CD4-positive, alpha-beta T cell treated with Interleukin-17A for 1 hour (primary cell): ENCODE measurements around the gene PLPPR1.
"Not testable (repeated sequence)": the region's sequence is repeated elsewhere in the genome, so short reads cannot be mapped to it uniquely, and the experiment has no call there.

Experiments
- DNase-seq: peaks from one replicate; pipeline ENCODE4 v3.0.0-alpha.2; 2020

The PLPPR1 gene

DNA sequence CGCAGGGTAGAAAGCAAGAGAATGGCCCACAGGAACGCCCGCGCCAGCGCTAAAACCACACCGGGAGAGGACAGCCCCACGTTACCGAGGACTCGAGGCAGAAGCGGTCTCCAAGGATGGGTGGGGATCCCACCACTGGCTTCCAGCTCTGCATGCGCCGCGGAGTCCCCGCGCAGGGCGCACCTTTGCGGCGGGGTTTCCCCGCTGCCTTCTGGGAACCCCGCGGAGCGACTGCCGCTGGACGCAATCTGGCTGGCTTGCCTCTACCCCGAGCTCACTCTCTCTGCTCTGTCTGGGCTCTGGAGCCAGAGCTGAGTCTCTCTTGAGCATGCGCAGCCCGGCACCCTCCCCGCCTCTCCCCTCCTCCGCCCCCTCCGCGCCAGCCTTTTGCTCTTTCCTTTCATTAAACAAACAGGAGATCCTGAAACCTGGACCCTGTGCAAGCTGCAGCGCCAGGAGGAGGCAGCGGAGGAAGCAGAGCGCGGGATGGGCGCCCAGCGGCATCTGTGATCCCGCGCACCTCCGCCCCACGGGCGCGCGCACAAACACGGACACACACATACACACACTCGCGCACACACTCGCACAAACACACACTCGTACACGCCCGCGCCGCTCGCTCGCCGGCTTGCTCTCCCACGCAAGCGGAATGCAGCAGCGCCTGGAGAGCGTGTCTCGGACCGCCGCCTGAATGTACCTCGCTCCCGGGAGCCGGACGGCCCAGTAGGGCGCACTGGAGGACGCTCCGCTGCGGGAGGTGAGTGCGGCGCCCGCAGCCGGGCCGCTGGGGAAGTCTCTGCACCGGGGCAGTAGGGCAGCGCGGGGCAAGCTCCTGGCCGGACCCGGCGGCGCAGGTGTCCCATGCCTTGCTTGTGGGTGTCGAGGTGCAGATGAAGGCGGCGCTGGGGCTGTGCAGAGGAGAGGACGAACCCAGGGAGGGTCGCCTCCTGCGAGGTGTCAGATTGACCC is at the start of gene PLPPR1:
TSS of gene PLPPR1 (plus strand) at position 382 of the 969 bp plus-strand sequence.
- no peak for DNase-seq

DNA sequence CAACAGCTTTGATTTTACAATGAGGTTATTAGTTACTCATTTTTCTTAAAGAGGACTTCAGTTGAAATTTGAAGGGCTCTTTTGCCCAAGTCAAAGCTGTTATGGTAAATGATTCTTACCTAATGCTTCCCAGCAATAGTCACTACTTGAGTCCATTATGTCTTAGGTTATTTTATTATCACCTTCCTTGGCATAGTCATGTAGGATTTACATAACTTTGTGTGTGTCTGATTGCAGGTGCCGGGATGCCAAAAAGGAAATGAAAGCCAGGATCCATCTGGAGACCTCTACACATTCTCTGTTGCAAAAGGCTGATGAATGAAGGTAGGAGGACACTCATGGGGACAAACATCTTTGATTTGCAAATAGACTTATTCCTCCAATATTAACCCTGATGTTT is 38.8 kb upstream of the PLPPR1 start:
- no peak for DNase-seq

DNA sequence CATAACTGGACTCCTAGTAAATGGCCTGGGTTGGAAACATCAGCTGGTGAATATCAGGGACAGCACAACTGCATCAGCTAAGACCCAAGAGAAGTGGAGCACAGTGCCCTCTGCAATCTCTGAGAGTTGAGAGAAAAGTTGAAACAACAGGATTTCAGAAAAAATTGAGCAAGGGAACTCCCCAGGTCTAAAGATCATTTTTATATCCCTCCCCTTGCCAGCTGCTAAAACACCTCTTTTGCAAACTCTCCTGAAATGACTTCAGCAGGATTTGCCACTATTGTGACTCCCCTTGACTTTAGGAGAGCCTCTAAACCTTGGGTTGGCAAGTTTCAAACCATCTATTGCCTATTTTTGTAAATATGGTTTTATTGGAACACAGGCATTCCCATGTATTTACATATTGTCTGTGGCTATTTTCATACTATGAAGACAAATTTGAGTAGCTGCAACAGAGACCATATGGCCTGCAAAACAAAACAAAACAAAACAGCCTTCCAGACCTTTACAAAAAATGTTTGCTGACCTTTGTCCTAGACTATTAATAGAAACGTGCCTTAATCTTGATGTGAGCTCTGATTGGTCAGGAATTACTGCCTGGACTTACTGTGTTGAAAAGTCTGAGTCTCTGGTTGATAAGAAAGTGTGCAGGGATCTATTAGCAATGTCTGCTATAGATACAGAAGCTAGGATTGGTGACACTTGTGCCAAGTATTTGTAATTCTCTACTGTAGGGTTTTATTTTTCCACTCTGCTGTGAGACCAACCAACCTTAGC is 37.7 kb upstream of the PLPPR1 start:
- DNase-seq: no peak

DNA sequence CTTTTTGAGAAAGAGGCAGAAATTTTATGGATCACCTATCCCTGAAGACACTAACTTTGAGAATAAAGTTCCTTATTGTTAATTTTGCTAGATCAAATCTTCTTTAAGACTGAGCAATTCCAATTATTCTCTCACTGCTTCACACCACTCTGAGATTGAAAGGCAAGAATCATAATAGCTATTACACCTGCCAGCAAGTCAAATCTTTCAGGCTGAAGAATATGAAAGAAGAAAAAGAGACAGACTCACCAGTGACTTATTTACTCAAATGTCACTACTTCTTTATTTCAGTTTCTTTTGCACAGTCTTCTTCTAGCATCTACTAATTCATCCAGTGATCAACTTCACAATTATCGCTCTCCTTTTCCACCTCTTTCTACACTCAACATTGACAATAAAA is 35.9 kb upstream of the PLPPR1 start:
- no peak for DNase-seq

DNA sequence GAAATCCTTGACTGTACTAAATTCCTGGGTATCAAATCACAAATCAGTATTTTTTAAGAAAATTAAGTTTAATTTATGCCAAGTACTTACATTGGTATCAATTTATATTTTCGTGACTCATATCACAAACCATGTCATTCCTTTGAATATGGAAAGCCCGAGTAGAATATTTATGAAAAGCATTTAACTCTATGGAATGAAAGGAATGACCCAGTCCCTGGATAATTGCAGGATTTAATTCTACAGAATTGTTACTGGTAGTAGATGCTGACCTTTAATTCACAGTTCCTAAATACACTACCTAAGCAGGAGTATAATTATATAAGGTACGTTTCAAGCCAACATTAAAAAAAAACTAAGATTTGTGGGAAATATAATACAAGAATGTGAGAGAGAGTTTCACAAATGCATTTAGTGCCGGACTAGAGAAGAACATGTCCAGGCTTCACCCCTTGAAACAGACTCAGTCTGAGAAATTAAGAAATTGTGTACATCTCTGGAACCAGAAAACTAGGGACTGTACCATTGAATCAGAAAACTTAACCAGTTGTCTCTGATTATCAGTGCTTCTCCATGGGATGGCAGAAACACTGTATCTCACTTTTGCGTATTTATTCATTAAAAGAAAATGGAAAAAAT is 28.5 kb upstream of the PLPPR1 start:
- no peak for DNase-seq

DNA sequence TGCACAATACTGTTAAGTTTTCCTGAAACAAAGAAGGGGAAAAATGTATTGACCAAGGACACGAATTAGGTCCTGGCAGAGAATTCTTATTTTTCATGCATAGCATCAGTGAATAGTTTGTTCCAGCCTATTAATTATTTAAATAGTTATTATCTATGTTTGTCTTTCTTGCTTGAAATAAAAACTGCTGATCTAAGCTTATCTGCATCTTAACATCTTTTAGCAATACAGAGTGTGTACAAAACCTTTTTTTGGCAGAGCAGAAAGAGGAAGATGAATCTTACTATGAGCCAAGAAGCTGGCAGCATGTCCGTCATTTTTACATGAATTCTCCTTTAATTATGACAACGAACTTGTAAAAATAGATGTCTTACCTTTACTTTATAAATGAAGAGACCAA is 23.3 kb upstream of the PLPPR1 start:
- no peak for DNase-seq

DNA sequence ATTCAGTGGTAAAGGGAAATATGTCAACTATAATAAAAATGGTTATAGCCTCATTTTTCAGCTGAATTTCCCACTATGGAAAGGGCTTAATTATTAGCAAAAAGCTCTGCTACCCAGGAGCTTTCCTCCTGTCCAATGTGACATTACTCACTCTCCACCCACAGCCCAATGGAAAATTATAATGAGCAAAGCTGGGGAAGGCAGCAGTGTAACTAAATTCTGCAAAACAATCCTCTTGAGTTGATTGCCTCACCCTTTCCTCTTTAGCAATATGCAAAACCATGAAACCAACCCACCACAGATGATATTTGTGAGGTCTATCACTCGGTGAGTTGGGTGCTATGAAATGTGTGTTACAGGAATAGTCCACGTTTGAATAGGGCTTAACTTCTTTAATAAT is 14.0 kb upstream of the PLPPR1 start:
- DNase-seq: no peak

DNA sequence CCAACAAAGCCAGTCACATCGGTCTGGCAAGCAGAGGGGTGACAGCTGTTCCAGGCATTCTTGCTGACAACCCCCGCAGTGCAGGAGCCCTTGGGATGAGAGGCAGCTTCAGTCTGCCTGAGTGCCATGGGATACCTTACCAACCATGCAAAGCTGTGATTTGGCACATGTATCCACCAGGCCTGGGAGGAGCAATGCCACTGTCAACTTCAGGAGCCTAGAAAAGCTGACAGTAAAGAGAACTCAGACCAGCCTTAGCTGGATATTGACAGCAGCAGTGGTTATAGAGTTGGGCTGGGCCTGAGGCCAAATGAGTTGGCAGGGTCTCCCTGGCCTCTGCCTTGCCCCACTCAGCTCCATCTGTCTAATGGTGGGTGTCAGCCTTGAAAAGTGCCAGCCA is 10.1 kb upstream of the PLPPR1 start:
- DNase-seq: no peak

DNA sequence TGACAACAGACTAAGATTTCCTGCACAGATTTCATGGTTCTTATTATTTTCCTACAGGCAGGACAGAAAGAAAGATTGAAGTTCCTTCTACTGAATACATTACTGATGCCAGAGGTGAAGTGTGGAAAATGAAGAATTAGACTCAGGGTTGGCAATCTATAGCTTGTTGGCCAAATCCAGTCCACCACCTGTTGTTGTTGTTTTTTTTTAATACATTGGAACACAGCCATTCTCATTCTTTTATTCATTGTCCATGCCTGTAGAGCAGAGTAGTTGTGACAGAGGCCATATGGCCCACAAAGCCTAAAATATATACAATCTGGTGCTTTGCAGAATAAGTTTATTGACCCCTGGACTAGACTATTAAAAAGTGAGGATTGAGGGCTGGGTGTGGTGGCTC is 5.8 kb upstream of the PLPPR1 start:
- DNase-seq: no peak

DNA sequence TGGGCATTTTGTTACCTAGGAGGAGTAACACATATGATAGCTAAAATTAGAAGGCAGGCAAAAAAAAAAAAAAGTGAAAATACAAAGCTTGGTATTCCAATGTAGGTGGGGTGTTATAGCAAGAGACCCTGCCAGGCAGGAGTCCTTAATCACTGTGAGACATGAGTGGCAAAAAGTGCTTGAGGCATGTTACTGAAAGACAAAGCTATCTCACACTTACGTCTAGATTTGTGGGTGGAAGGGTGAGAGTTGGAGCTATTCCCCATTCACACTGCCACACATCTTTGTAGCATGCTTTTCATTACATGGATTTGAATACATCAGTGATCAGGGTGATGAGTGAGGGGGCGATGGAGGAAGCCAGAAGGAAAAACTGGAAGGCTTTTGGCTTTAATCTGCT is 2.6 kb upstream of the PLPPR1 start:
- no peak for DNase-seq

DNA sequence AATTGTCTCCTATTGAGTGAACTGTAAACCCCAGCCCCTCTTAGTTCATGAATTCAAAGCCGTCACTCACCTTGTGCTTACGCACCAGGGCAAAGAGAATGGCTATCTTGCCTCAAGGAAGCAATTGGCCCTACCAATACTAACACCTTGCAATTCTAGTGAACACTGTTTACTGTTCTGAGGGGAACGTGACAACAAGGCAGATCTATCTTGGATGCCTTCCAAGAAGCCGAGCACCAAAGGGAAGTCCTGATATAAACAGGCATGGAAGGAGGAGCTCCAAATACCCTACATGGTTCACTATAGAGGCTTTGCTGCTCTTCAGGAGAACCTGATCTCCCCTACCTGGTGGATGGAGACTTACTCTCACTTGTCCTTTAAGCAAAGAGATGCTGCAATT is 1.7 kb upstream of the PLPPR1 start:
- DNase-seq: no peak

DNA sequence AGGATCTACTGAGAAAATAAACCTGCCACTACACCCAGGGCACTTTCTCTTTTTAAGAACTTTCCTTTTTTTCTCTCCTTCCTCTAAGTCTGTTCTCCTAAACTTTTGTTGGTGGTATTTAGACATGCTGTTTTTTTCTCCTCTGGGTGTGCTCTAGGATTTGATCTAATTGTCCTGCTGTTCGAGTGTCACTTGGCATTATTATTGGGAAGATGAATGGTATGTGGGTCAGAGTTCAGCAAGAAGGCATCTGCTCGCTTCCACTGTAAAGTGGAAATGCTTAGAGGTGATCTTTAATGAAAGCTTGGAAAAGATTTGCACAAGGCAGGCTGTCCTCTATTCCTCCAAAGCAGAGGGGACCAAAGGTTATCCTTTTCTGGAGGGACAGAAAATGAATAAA is 1.3 kb upstream of the PLPPR1 start:
- DNase-seq: no peak

DNA sequence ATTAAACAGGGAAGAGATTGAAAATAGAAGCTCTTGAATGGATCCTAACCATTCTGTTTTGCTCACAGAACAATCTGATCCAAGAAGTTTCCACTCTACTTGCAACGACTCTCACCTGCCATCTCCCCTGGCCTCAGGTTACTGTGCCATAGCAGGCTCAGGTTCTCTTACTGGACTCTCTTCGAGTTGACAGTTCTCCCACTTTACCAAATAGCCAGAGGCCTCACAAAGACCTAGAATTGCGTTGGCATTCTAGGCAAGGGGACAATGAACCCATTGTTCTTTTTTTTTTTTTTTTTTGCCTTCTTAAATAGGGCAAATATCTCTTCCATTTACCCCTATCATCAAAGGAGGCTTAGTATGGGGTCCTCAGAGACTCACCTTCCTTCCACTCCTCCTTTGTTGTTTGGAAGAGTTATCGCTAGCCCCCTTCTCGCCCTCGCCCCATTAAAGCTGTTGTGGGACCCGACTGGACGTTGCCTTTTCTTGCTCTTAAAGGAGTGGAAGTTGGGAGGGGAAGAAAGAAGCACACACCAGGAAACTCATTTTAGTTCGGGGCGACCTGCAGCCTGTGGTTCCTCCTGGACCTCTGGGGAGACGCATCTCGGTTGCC is 688 bp upstream of the PLPPR1 start:
- DNase-seq: no peak

DNA sequence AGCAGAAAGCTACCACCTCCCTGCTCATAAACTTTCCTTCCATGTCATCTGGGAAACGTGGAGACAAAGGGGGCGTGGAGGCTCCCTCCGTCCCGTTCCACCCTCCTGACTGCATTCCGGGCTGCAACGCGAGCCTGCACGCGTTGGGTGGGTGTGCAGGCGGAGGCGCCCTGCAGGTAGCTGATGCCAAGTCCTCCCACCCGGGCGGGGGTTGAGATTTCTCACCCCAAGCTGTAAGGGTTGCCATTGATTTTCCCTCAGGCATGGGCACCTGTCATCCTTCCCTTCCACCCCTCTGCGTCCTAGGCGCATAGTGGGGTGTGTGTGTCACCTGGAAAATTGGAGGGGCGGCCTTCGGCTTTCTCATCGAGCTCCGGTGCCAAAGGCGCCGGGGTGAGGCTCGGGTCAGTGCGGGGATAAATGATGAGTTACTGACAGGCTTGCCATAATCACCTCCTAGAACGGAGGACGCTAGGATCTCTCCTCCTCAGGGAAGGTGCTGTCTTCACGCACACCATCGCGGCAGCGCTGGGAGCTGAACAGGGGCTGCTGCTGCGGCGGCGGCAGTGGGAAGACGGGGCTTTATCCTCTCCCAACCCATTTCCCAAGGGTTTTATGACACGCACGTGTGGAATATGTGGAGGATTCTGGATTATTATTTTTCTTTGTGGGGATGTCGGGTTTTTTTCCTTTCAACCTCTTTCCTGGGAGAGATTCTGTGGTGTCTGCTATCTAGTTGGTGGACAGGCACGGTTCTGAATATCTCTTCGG is 973 bp downstream of the PLPPR1 start:
- no peak for DNase-seq

DNA sequence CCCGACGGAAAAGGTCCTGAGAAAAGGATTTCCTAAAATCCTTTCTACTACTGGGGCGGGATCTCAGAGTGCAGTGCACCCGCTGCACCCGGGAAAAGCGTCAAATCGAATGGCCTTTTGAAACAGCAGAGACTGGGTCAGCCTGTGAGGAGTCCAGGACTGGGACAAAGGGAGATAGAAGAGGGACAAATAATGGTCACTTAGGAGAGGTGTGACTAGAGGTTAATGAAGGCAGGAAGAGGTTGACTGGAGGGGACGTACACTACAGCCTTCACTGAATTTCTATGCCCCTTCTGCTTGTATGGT is 1.5 kb downstream of the PLPPR1 start:
- DNase-seq: no peak

DNA sequence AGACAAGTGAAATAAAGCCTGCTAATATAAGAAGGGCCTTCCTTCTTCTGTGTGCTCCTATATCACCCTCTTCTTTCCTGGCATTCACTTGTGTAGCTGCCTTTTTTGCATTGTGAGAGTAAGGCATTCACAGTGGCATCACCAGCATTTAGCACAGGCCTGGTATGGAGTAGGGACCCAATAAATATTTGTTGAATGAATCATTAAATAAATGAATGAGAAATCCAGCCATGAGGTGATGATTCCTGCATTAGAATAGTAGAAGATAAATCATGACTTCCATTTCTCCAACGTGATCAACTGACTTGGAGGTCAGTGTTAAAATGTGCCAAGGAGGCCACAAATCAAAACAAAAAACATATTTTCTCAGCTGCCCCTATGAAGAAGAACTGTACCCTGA is 3.9 kb downstream of the PLPPR1 start:
- no peak for DNase-seq

DNA sequence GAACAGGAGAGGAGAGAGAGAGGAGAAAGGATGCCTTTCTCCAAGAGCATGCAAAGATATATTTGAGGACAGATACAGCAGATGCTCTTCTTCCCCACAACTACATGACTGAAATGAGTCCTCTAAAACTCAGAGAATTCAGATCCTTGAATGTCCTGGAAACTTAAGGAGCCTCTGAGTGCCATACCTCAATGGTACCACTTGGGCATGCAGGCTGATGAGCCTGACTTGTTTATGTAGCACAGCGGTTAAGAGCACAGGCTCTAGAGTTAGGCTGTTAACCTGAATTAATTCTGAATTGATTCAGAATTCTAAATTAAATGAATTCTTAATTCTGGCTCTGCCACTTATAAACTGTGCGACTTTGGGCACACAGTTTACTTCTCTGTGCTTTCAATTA is 5.7 kb downstream of the PLPPR1 start:
- no peak for DNase-seq

DNA sequence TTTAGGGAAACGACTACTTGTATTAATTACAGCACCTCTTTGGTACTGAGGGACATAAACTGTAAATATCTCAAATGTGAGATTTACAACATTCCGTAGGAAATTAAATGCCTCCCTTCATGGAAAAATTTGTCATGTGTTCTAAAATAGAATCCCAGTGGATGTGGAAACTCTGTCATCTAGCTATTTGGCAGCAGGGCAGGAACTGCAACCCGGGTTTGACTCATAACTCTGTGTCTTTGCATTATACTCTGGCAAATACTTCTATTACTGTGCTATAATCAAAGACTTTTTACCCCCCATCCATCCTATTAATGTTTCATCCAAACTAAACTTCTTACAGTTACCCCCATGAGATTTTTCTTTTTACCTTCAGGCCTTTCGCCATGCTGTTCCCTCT is 6.6 kb downstream of the PLPPR1 start:
- DNase-seq: no peak

DNA sequence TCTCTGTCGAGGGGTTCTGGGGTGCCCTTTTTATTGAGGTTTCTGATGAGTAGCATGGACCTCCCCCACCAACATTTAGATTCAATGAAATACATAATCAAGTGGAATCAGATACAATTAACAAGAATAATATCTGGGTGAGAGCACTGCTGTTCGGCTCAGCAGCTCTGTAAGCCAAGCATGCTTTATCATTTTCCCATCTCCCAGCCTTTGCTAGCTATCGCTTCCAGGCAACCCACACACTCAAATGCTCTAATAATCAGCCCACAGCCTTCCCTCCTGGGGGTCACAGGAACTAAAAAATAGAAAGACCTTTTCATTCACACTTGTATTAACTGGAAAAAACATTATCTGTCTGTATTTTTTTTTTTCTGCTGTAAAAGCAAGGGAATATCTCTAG is 8.9 kb downstream of the PLPPR1 start:
- no peak for DNase-seq

DNA sequence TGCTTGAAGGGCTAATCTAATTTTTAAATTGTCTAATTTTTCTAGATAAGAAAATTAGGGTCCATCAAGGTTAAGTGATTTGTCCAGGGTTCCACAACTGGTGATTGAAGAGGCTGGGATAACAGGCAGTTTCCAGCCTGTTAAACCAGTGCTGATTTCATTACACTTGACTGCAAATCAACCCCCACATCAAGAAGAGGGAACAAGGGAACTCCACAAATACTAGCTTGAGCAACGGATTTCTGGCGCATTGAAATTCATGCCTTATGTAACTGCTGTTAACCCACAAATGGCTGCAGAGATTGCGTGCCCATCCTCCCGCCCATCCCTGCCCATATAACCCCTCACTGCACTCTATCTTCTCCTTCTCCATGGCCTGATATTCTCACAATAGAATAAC is 10.0 kb downstream of the PLPPR1 start:
- DNase-seq: no peak

DNA sequence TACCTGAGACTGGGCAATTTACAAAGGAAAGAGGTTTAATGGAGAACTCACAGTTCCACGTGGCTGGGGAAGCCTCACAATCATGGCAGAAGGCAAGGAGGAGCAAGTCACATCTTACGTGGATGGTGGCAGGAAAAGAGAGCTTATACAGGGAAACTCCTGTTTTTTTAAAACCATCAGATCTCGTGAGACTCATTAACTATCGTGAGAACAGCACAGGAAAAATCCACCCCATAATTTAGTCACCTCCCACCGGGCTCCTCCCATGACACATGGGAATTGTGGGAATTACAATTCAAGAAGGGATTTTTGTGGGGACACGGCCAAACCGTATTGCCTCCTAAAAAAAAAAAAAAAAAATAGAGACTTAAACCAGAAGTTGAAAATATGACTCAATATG is 11.1 kb downstream of the PLPPR1 start:
- DNase-seq: not testable (repeated sequence)

DNA sequence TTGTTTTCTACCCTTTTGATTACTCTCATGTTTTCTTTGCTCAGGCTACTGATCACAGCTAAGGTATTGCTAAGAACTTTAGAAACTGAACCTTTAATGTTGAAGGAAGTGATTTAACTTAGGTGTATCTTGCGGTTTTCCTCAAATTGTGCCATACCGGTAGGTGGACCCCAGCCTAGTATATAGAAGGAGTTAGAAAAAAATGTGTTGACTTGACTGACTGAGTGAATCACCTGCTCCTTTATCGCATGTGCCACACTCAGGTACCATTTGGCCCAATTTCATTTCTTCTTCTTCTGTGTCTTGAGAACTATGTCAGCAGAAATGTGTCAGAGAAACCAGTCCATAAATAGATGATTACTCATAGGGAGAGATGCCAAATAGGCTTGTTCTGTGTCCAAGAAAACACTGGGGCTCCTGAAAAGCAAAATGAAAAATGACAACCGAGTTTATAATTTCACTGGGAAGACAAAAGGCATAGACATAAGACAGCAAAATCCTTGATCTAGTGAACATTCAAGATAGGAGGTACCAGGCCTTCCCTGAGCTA is 19.4 kb downstream of the PLPPR1 start:
- DNase-seq: no peak
